ENCODE results near the gene TMEM237. TPM values are rescaled to one million over a fixed set of nuclear protein-coding genes. Genes with fewer than 3 reads are reported as not detected.
"Not testable (repeated sequence)": the region's sequence is repeated elsewhere in the genome, so short reads cannot be mapped to it uniquely, and the experiment has no call there.

Gene TMEM237
- total and polyA plus RNA-seq, 7 donors: 3.0 to 21.4 (median 17.5) TPM

DNA sequence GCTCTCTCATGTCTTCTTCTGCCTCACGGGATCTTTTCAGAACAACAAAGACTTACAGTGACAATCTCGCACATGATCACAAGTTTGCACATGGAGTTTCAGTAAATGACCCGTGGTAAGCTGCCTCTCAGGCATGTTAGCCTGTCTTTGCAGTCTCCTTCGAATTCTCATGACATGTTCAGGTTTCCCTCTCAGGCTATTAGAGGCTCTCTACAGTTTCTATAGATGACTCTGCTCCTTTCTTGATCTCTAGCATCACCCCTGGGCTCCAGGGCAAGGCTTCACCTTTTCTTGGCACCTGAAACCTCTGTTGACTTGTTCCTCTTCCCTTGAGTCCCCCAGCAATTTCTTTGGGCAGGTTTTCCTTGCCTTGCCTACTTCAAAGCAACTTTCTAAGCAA lies 32.2 kb upstream of the TMEM237 start:
- H3K27me3 ChIP-seq: no peaks in the 10 kb centered on the region
- WGBS, 2 donors: 61 to 89% methylated on average over 4 of the region's 4 CpGs
- TF ChIP-seq POLR2AphosphoS5 (IDR thresholded peaks at IDR 0.05): no peak
- TF ChIP-seq POLR2A (IDR thresholded peaks at IDR 0.05): no peak
- TF ChIP-seq, protein P1, sequence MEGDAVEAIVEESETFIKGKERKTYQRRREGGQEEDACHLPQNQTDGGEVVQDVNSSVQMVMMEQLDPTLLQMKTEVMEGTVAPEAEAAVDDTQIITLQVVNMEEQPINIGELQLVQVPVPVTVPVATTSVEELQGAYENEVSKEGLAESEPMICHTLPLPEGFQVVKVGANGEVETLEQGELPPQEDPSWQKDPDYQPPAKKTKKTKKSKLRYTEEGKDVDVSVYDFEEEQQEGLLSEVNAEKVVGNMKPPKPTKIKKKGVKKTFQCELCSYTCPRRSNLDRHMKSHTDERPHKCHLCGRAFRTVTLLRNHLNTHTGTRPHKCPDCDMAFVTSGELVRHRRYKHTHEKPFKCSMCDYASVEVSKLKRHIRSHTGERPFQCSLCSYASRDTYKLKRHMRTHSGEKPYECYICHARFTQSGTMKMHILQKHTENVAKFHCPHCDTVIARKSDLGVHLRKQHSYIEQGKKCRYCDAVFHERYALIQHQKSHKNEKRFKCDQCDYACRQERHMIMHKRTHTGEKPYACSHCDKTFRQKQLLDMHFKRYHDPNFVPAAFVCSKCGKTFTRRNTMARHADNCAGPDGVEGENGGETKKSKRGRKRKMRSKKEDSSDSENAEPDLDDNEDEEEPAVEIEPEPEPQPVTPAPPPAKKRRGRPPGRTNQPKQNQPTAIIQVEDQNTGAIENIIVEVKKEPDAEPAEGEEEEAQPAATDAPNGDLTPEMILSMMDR (IDR thresholded peaks at IDR 0.05): no peak
- no peak for TF ChIP-seq EP300 (IDR thresholded peaks at IDR 0.05)

DNA sequence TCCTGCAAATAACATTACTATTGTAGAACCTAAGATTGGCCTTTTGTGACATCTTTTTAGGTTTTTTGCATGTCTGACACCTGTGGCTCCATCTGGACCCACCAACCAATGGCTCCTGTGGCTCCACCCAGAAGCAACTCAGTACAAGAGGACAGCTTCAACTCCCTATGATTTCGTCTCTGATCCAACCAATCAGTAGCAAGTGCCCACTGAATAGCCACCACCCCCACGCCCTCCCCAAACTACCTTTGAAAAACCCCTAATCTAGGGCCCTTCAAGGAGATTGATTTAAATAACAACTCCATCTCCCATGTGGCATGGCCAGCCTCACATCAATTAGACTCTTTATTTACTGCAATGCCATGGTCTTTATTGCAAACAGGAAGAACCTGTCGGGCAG lies 31.5 kb upstream of the TMEM237 start:
- DNase-seq: no peak
- H3K27me3 ChIP-seq: no peaks in the 10 kb centered on the region
- H3K27ac ChIP-seq: no peak overlapping the region
- TF ChIP-seq EP300 (IDR thresholded peaks at IDR 0.05) (no peak), POLR2AphosphoS5 (IDR thresholded peaks at IDR 0.05) (no peak), POLR2A (IDR thresholded peaks at IDR 0.05) (no peak)
- TF ChIP-seq, protein P1 (IDR thresholded peaks at IDR 0.05): no peak
- H3K4me1 ChIP-seq: no peaks in the 10 kb centered on the region
- no peaks in the 10 kb centered on the region for H3K9me3 ChIP-seq
- no peaks in the 10 kb centered on the region for H3K36me3 ChIP-seq
- WGBS, 2 donors: 80 to 83% methylated on average over 3 of the region's 3 CpGs
- intact Hi-C loops (cut with DNase I): no loop called here
- H3K4me3 ChIP-seq: no peak overlapping the region

More for the DNA sequence above, 32.2 kb upstream of the TMEM237 start:
- Histone ChIP-seq H3K36me3 (no peaks in the 10 kb centered on the region), H3K4me3 (no peak overlapping the region), H3K9me3 (no peaks in the 10 kb centered on the region), H3K4me1 (no peaks in the 10 kb centered on the region), H3K27ac (no peak overlapping the region)
- no peak for DNase-seq
- intact Hi-C loops (cut with DNase I): no loop called here

DNA sequence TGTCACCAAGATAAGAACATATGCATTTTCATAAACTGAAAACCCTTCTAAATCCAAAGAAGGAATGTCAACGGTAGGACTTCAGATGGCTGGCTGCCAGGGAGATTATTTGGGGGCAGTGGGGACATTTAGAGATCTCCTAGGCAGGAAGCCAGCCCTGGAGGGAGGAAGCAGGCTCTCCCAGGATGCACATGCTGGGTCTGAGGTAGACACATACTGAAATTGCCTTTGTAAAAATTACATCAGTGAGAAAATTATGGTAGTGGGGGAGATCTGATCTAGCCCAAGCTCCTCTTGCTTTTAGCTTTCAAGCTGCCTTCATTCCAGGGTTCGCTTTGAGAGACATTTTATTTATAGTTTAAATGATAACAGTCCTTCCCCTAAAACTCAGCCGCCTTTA lies 31.0 kb upstream of the TMEM237 start:
- Histone ChIP-seq H3K9me3 (no peaks in the 10 kb centered on the region), H3K27ac (no peak overlapping the region), H3K27me3 (no peaks in the 10 kb centered on the region), H3K4me1 (no peaks in the 10 kb centered on the region), H3K4me3 (no peak overlapping the region), H3K36me3 (no peaks in the 10 kb centered on the region)
- no peak for DNase-seq
- 62 to 64% methylated on average over 3 of the region's 3 CpGs for WGBS, 2 donors
- intact Hi-C loops (cut with DNase I): no loop called here
- TF ChIP-seq, protein P1 (IDR thresholded peaks at IDR 0.05): no peak
- no peak for TF ChIP-seq EP300 (IDR thresholded peaks at IDR 0.05)
- TF ChIP-seq POLR2AphosphoS5 (IDR thresholded peaks at IDR 0.05): no peak
- TF ChIP-seq POLR2A (IDR thresholded peaks at IDR 0.05): no peak

DNA sequence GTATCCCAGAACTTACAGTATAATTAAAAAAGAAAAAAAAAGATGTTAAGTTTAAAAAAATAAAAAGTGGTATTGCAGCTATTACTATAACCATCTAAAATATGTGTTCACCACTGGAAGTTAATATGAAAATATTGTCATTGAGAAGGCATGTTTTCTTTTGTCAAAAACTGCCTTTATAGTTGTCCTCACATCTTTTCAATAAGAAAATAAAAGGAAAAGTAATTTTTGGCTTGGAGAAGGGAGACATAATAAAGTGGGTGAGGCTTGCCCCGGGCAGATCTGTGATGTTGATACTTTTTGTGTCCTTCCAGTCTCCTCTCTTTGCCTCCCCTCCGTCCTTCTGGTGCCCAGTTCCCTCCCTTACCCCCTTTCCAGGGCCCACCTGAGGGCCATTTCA lies 30.2 kb upstream of the TMEM237 start:
- intact Hi-C loops (cut with DNase I): no loop called here
- DNase-seq: no peak
- no peak overlapping the region for H3K4me3 ChIP-seq

DNA sequence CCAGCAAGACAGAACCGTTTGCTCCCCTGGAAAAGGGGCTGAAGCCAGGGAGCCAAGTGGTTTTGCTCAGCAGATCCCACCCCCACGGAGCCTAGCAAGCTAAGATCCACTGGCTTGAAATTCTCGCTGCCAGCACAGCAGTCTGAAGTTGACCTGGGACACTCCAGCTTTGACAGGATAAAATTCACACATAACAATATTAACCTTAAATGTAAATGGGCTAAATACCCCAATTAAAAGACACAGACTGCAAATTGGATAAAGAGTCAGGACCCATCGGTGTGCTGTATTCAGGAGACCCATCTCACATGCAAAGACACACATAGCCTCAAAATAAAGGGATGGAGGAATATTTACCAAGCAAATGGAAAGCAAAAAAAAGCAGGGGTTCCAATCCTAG lies 27.9 kb upstream of the TMEM237 start:
- H3K4me1 ChIP-seq; H3K36me3 ChIP-seq; H3K9me3 ChIP-seq; intact Hi-C loops (cut with DNase I); DNase-seq; H3K4me3 ChIP-seq; H3K27me3 ChIP-seq; H3K27ac ChIP-seq: not testable (repeated sequence)
- whole genome bisulfite sequencing, 2 donors: 60 to 64% methylated on average over 4 of the region's 4 CpGs

More for the DNA sequence above, 30.2 kb upstream of the TMEM237 start:
- no peaks in the 10 kb centered on the region for H3K27me3 ChIP-seq
- no peak overlapping the region for H3K27ac ChIP-seq
- H3K36me3 ChIP-seq: no peaks in the 10 kb centered on the region
- H3K4me1 ChIP-seq: no peaks in the 10 kb centered on the region
- TF ChIP-seq, protein P1 (IDR thresholded peaks at IDR 0.05): no peak
- TF ChIP-seq POLR2AphosphoS5 (IDR thresholded peaks at IDR 0.05) (no peak), POLR2A (IDR thresholded peaks at IDR 0.05) (no peak), EP300 (IDR thresholded peaks at IDR 0.05) (no peak)
- WGBS, 2 donors: 49 to 73% methylated on average over 2 of the region's 2 CpGs
- H3K9me3 ChIP-seq: no peaks in the 10 kb centered on the region

All from sigmoid colon (tissue), 7 donors.